H1 (cell line): ENCODE data around the gene TSTD2. TPM values are rescaled to one million over a fixed set of nuclear protein-coding genes. Genes with fewer than 3 reads are reported as not detected.

Experiments used
- ASH2L ChIP-seq: fragments of 200-600, 300-600 bp; sonication (generic); IDR thresholded peaks from one replicate; pipeline ENCODE4 v1.7.1; 2017; ENCODE audit warnings: low read length
- BCL11A ChIP-seq, 2 experiments: IDR thresholded peaks; one replicate each; pipeline ENCODE4 v1.6.1; 2011; ENCODE audit warnings: low read depth in 2 of 2, low read length in 2 of 2, mild to moderate bottlenecking in 2 of 2
- NANOG ChIP-seq: IDR thresholded peaks from 2 replicates; pipeline ENCODE4 v1.6.1; 2011; ENCODE audit warnings: low read length, low read depth, mild to moderate bottlenecking, inconsistent platforms; ENCODE audit not compliant: insufficient read depth, poor library complexity, severe bottlenecking
- RBBP5 ChIP-seq: IDR thresholded peaks from 2 replicates; pipeline ENCODE4 v1.7.1; 2012; ENCODE audit warnings: low read depth, mild to moderate bottlenecking, inconsistent platforms, low read length, moderate library complexity, borderline replicate concordance
- RNF2 ChIP-seq: fragments of 200-900, 300-1000 bp; sonication (generic); IDR thresholded peaks from 2 replicates; pipeline ENCODE4 v1.7.1; 2016; ENCODE audit warnings: borderline replicate concordance, low read depth, mild to moderate bottlenecking, antibody characterized with exemption, low read length; ENCODE audit not compliant: poor library complexity, severe bottlenecking; ENCODE audit errors: missing control alignments
- SIRT6 ChIP-seq: IDR thresholded peaks from one replicate; pipeline ENCODE4 v1.7.1; 2012; ENCODE audit warnings: low read length, inconsistent platforms
- SIX5 ChIP-seq: IDR thresholded peaks from 2 replicates; pipeline ENCODE4 v1.6.1; 2011; ENCODE audit warnings: mild to moderate bottlenecking, low read depth, low read length
- SRF ChIP-seq: IDR thresholded peaks from 2 replicates; pipeline ENCODE4 v1.6.1; 2011; ENCODE audit warnings: mild to moderate bottlenecking, low read depth, low read length, moderate library complexity
- TAF1 ChIP-seq: IDR thresholded peaks from 2 replicates; pipeline ENCODE4 v1.6.1; 2011; ENCODE audit warnings: mild to moderate bottlenecking, low read depth, low read length
- TBP ChIP-seq: IDR thresholded peaks from 2 replicates; pipeline ENCODE4 v1.6.1; 2011; ENCODE audit warnings: low read depth, low read length, improper control_type of control experiment
- YY1 ChIP-seq: IDR thresholded peaks from 2 replicates; pipeline ENCODE4 v1.6.1; 2011; ENCODE audit warnings: low read depth, mild to moderate bottlenecking, low read length
- polyA plus RNA-seq, 7 experiments: library from polyadenylated mRNA; depleted of rRNA in 3 of 7; stranded (reverse) in 5 of 7; unstranded in 2 of 7; fragments of >200 nt in 5 of 7; fragments of 200-250 nt in 2 of 7; gene quantifications; 1 replicate in 5 of 7; 2 replicates in 1 of 7; 4 replicates in 1 of 7; pipeline versions ENCODE4 v1.2.1 to v1.2.3, GENCODE V29; 2011 to 2013; ENCODE audit warnings: missing spikeins in 2 of 7, mixed read lengths in 2 of 7
- total RNA-seq: library from RNA; stranded (reverse); fragmentation: NEBNext Ultra II Directional; extraction: Animal tissue kit (Norgen Biotek cat#: 25700); gene quantifications from 2 replicates; pipeline ENCODE4 v1.2.1, GENCODE V29; 2021
- TF ChIP-seq, protein P1 (sequence below): fragments of 300-600 bp; sonication (generic); IDR thresholded peaks from 2 replicates; pipeline ENCODE4 v1.7.1; 2012; ENCODE audit warnings: low read length, moderate library complexity, mild to moderate bottlenecking, inconsistent platforms; ENCODE audit not compliant: insufficient replicate concordance

Gene TSTD2
- total and polyA plus RNA-seq, 2 of the 8 experiments (the other 6 are each of a cell fraction or from before 2014, with no cell fraction given), result 16.1 to 17.5 TPM

DNA sequence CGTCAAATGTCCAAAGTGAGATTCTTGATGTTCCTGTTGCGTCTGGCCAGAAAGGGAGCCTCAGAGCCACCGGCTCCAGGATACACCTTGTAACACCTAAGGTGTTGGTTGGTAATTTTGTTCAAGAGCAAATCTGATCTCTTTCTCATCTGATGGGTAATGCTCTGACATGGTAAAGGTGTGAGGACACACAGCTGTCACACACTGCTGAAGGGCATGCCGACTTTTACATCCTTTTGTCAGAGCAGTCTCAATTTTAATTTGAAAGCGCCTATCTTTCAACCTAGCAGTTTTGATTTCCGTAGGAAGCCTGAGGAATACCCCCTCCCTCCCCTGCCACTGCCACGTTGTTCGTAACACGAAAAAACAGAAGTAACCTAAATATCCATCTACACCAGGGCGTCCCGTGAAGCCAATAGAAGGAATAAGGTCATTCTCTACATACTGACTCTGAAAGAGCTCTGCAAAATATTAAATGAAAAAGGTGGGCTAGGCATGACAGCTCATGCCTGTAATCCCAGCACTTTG, 57.4 kb downstream of the TSTD2 start (continued):
- TF ChIP-seq, protein P1, sequence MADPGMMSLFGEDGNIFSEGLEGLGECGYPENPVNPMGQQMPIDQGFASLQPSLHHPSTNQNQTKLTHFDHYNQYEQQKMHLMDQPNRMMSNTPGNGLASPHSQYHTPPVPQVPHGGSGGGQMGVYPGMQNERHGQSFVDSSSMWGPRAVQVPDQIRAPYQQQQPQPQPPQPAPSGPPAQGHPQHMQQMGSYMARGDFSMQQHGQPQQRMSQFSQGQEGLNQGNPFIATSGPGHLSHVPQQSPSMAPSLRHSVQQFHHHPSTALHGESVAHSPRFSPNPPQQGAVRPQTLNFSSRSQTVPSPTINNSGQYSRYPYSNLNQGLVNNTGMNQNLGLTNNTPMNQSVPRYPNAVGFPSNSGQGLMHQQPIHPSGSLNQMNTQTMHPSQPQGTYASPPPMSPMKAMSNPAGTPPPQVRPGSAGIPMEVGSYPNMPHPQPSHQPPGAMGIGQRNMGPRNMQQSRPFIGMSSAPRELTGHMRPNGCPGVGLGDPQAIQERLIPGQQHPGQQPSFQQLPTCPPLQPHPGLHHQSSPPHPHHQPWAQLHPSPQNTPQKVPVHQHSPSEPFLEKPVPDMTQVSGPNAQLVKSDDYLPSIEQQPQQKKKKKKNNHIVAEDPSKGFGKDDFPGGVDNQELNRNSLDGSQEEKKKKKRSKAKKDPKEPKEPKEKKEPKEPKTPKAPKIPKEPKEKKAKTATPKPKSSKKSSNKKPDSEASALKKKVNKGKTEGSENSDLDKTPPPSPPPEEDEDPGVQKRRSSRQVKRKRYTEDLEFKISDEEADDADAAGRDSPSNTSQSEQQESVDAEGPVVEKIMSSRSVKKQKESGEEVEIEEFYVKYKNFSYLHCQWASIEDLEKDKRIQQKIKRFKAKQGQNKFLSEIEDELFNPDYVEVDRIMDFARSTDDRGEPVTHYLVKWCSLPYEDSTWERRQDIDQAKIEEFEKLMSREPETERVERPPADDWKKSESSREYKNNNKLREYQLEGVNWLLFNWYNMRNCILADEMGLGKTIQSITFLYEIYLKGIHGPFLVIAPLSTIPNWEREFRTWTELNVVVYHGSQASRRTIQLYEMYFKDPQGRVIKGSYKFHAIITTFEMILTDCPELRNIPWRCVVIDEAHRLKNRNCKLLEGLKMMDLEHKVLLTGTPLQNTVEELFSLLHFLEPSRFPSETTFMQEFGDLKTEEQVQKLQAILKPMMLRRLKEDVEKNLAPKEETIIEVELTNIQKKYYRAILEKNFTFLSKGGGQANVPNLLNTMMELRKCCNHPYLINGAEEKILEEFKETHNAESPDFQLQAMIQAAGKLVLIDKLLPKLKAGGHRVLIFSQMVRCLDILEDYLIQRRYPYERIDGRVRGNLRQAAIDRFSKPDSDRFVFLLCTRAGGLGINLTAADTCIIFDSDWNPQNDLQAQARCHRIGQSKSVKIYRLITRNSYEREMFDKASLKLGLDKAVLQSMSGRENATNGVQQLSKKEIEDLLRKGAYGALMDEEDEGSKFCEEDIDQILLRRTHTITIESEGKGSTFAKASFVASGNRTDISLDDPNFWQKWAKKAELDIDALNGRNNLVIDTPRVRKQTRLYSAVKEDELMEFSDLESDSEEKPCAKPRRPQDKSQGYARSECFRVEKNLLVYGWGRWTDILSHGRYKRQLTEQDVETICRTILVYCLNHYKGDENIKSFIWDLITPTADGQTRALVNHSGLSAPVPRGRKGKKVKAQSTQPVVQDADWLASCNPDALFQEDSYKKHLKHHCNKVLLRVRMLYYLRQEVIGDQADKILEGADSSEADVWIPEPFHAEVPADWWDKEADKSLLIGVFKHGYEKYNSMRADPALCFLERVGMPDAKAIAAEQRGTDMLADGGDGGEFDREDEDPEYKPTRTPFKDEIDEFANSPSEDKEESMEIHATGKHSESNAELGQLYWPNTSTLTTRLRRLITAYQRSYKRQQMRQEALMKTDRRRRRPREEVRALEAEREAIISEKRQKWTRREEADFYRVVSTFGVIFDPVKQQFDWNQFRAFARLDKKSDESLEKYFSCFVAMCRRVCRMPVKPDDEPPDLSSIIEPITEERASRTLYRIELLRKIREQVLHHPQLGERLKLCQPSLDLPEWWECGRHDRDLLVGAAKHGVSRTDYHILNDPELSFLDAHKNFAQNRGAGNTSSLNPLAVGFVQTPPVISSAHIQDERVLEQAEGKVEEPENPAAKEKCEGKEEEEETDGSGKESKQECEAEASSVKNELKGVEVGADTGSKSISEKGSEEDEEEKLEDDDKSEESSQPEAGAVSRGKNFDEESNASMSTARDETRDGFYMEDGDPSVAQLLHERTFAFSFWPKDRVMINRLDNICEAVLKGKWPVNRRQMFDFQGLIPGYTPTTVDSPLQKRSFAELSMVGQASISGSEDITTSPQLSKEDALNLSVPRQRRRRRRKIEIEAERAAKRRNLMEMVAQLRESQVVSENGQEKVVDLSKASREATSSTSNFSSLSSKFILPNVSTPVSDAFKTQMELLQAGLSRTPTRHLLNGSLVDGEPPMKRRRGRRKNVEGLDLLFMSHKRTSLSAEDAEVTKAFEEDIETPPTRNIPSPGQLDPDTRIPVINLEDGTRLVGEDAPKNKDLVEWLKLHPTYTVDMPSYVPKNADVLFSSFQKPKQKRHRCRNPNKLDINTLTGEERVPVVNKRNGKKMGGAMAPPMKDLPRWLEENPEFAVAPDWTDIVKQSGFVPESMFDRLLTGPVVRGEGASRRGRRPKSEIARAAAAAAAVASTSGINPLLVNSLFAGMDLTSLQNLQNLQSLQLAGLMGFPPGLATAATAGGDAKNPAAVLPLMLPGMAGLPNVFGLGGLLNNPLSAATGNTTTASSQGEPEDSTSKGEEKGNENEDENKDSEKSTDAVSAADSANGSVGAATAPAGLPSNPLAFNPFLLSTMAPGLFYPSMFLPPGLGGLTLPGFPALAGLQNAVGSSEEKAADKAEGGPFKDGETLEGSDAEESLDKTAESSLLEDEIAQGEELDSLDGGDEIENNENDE, result no peak
- TF ChIP-seq ASH2L (no peak), SIX5 (no peak), SRF (no peak), YY1 (no peak), BCL11A (IDR thresholded peaks at IDR 0.05; ENCODE audit: low read depth in 2 of 2, low read length in 2 of 2) (no peak), NANOG (no peak), TBP (no peak), TAF1 (no peak), RBBP5 (no peak), SIRT6 (no peak), RNF2 (no peak)
